ENCODE results near the gene TUBG2. TPM values are rescaled to one million over a fixed set of nuclear protein-coding genes. Genes with fewer than 3 reads are reported as not detected.
A peak's percentile ranks its signal among the peaks of the same experiment; 100 is the strongest.
"Not testable (repeated sequence)": the region's sequence is repeated elsewhere in the genome, so short reads cannot be mapped to it uniquely, and the experiment has no call there.

The TUBG2 gene
- total and polyA plus RNA-seq, 3 experiments from 2014 or later, result 3.4 to 11.6 (median 10.6) TPM

- Mint-ChIP-seq H3K4me1 (peaks cover 0 to 8% (median 0%) of the 10 kb centered on the region in 3 donors), H3K27me3 (no peaks in the 10 kb centered on the region)
- POLR2A ChIA-PET, result interaction anchor here (0.6 kb wide), 1 partner anchor 111 kb away, joined by 4 read pairs; no protein-coding TSS in a partner anchor
Measured at GRCh38 chr17:42623271-42623670, 35.8 kb upstream of the TUBG2 start.

DNA sequence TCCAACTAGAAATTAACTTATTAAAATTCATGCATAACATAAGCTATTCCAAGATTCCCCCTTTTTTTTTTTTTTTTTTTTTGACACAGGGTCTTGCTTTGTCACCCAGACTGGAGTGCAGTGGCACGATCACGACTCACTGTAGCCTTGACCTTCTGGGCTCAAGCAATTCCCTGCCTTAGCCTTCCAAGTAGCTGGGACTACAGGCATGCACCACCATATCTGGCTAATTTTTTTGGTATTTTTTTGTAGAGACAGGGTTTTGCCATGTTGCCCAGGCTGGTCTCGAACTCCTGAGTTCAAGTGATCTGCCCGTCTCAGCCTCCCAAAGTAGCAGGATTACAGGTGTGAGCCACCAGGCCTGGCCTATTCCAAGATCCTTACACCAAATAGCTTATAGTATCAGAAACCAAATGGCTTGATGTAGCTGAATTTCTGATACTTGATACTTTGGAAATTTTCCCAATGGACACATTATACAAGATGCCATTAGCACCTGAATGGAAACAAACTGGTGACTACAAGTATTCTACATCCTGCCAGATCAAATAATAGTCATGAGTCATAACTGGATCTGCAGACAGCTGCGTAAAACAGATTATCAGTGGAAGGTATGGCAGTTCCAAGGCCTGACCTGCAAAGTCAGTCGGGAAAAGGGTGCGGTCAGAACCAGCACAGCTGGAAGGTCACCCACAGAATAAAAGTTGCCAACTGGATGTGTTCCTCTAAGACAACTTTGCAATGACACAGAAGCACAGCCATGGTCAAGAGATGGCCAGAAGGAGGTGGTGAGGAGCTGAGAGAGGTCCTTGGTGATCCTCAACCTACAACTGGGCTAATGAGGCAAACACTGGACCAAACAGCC is 35.1 kb upstream of the TUBG2 start:
- Histone ChIP-seq H3K9me3 (ENCODE audit: low read length) (no peaks in the 10 kb centered on the region), H3K27ac (ENCODE audit: low read depth, low read length) (no peak overlapping the region), H3K36me3 (ENCODE audit: insufficient read depth, low read length) (no peaks in the 10 kb centered on the region), H3K4me3 (ENCODE audit: low read length) (no peak overlapping the region), H3K27me3 (ENCODE audit: insufficient read depth, low read length, poor library complexity, severe bottlenecking) (no peaks in the 10 kb centered on the region), H3K4me1 (ENCODE audit: insufficient read depth, low read length) (no peaks in the 10 kb centered on the region)
- H3K27me3 Mint-ChIP-seq, result no peaks in the 10 kb centered on the region
- ChIA-PET CTCF (interaction anchor here (1.5 to 1.8 kb wide), 3 partner anchors 15 to 56 kb away, joined by 3 to 6 read pairs (median 3); partner anchors contain the start of gene RETREG3), POLR2A (interaction anchor here (0.6 kb wide), 1 partner anchor 110 kb away, joined by 4 read pairs; no protein-coding TSS in a partner anchor)
- no peak for DNase-seq
- no peak overlapping the region for H3K4me3 Mint-ChIP-seq
- no peaks in the 10 kb centered on the region for H3K9me3 Mint-ChIP-seq
- no peak overlapping the region for H3K27ac Mint-ChIP-seq
- peaks cover 0 to 2% (median 0%) of the 10 kb centered on the region in 3 donors for H3K4me1 Mint-ChIP-seq
- H3K36me3 Mint-ChIP-seq, result no peaks in the 10 kb centered on the region

More at GRCh38 chr17:42623271-42623670, 35.8 kb upstream of the TUBG2 start:
- DNase-seq, result no peak
- no peaks in the 10 kb centered on the region for H3K4me1 ChIP-seq (ENCODE audit: insufficient read depth, low read length)
- no peak overlapping the region for H3K27ac Mint-ChIP-seq
- no peaks in the 10 kb centered on the region for H3K36me3 Mint-ChIP-seq
- H3K9me3 Mint-ChIP-seq, result no peaks in the 10 kb centered on the region
- no peak overlapping the region for H3K4me3 Mint-ChIP-seq
- H3K36me3 ChIP-seq (ENCODE audit: insufficient read depth, low read length), result no peaks in the 10 kb centered on the region
- no peak overlapping the region for H3K4me3 ChIP-seq (ENCODE audit: low read length)
- no peak overlapping the region for H3K27ac ChIP-seq (ENCODE audit: low read depth, low read length)
- CTCF ChIA-PET, result interaction anchor here (1.5 to 1.8 kb wide), 3 partner anchors 15 to 57 kb away, joined by 3 to 6 read pairs (median 3); partner anchors contain the start of gene RETREG3
- no peaks in the 10 kb centered on the region for H3K9me3 ChIP-seq (ENCODE audit: low read length)
- no peaks in the 10 kb centered on the region for H3K27me3 ChIP-seq (ENCODE audit: insufficient read depth, low read length, poor library complexity, severe bottlenecking)

- H3K4me3 ChIP-seq (ENCODE audit: low read length); H3K9me3 ChIP-seq (ENCODE audit: low read length); H3K36me3 ChIP-seq (ENCODE audit: insufficient read depth, low read length); H3K4me1 ChIP-seq (ENCODE audit: insufficient read depth, low read length); POLR2A ChIA-PET; H3K27me3 ChIP-seq (ENCODE audit: insufficient read depth, low read length, poor library complexity, severe bottlenecking); CTCF ChIA-PET; H3K27me3 Mint-ChIP-seq; H3K9me3 Mint-ChIP-seq; H3K27ac ChIP-seq (ENCODE audit: low read depth, low read length); H3K4me1 Mint-ChIP-seq; DNase-seq; H3K4me3 Mint-ChIP-seq; H3K36me3 Mint-ChIP-seq: not testable (repeated sequence)
- peak overlapping the region in 1 of 8 donors; percentile 66 for H3K27ac Mint-ChIP-seq
Measured at GRCh38 chr17:42627032-42627764, 31.9 kb upstream of the TUBG2 start.

DNA sequence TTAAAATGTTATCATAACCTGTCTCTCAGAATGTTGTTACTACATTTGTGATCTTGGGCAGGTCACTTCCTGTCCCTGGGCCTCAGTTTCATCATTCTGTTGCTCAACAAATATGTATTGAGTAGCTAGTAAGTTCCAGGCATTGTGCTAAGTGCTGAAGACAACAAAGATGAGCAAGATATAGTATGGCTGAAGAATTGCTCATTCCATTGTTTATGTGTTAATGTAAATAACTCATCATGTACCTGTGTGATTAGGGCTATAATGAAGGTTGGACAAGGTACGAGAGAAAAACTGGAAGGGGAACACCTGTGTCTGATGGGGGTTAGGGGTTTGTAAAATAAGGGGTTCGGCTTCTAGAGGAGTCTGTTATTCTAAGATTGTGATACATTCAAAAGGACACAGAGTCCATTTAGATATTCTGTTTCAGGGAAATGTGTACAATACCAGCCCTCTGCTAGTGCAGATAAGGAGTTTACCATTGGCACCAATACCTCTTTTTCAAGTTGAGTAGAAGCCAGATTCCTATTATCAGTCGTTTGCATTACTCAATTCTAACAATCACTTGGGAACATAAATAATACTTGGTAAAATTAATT is 29.6 kb upstream of the TUBG2 start:
- no peaks in the 10 kb centered on the region for H3K4me1 ChIP-seq (ENCODE audit: insufficient read depth, low read length)
- H3K27me3 ChIP-seq (ENCODE audit: insufficient read depth, low read length, poor library complexity, severe bottlenecking), result no peaks in the 10 kb centered on the region
- no peaks in the 10 kb centered on the region for H3K9me3 ChIP-seq (ENCODE audit: low read length)
- no peak overlapping the region for H3K27ac Mint-ChIP-seq
- no peaks in the 10 kb centered on the region for H3K4me1 Mint-ChIP-seq
- peaks cover 0 to 1% (median 0%) of the 10 kb centered on the region in 3 donors for H3K36me3 Mint-ChIP-seq
- no peaks in the 10 kb centered on the region for H3K27me3 Mint-ChIP-seq
- no peak for DNase-seq
- H3K9me3 Mint-ChIP-seq, result no peaks in the 10 kb centered on the region
- H3K27ac ChIP-seq (ENCODE audit: low read depth, low read length), result no peak overlapping the region
- H3K36me3 ChIP-seq (ENCODE audit: insufficient read depth, low read length), result no peaks in the 10 kb centered on the region
- POLR2A ChIA-PET, result no interaction called here
- CTCF ChIA-PET, result no interaction called here
- no peak overlapping the region for H3K4me3 Mint-ChIP-seq
- H3K4me3 ChIP-seq (ENCODE audit: low read length), result no peak overlapping the region

DNA sequence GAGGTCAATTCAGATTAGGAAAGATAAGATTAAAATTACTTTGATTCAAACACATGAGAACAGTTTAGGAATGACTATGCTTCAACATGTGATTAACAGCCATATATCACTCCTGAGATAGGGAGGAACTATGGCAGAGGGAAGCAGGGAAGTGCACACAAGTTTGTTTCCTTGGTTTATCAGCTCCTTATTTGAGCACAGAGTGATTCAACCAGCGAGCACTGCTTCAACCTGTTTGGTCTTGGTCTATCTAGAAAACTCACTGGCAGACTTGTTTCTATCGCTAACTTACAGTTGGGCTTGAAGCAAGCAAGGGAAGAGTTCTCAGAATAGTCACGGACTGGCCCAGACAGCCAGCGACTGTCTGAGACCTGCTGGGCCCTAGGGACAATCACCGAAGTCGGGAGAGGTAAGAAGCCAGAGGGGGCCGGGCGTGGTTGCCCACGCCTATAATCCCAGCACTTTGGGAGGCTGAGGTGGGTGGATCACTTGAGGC is 26.1 kb upstream of the TUBG2 start:
- H3K4me3 Mint-ChIP-seq, result no peak overlapping the region
- CTCF ChIA-PET, result interaction anchor here (0.5 kb wide), 1 partner anchor 90 kb away, joined by 3 read pairs; no protein-coding TSS in a partner anchor
- no peak for DNase-seq
- H3K9me3 Mint-ChIP-seq, result no peaks in the 10 kb centered on the region
- H3K27ac Mint-ChIP-seq, result no peak overlapping the region
- H3K27ac ChIP-seq (ENCODE audit: low read depth, low read length), result no peak overlapping the region
- no peaks in the 10 kb centered on the region for H3K4me1 Mint-ChIP-seq
- POLR2A ChIA-PET, result no interaction called here
- H3K36me3 Mint-ChIP-seq, result peaks cover 0 to 1% (median 0%) of the 10 kb centered on the region in 3 donors
- no peaks in the 10 kb centered on the region for H3K36me3 ChIP-seq (ENCODE audit: insufficient read depth, low read length)
- no peaks in the 10 kb centered on the region for H3K27me3 ChIP-seq (ENCODE audit: insufficient read depth, low read length, poor library complexity, severe bottlenecking)
- H3K27me3 Mint-ChIP-seq, result no peaks in the 10 kb centered on the region
- H3K9me3 ChIP-seq (ENCODE audit: low read length), result no peaks in the 10 kb centered on the region
- H3K4me1 ChIP-seq (ENCODE audit: insufficient read depth, low read length), result no peaks in the 10 kb centered on the region
- no peak overlapping the region for H3K4me3 ChIP-seq (ENCODE audit: low read length)

GRCh38 chr17:42639525-42640113 is 19.5 kb upstream of the TUBG2 start:
- H3K9me3 ChIP-seq (ENCODE audit: low read length), result no peaks in the 10 kb centered on the region
- H3K4me3 ChIP-seq (ENCODE audit: low read length), result no peak overlapping the region
- Mint-ChIP-seq H3K9me3 (no peaks in the 10 kb centered on the region), H3K27ac (no peak overlapping the region), H3K36me3 (no peaks in the 10 kb centered on the region), H3K4me1 (no peaks in the 10 kb centered on the region), H3K4me3 (no peak overlapping the region), H3K27me3 (peaks cover 5 to 12% of the 10 kb centered on the region in 2 donors)
- no peaks in the 10 kb centered on the region for H3K27me3 ChIP-seq (ENCODE audit: insufficient read depth, low read length, poor library complexity, severe bottlenecking)
- H3K4me1 ChIP-seq (ENCODE audit: insufficient read depth, low read length), result no peaks in the 10 kb centered on the region
- CTCF ChIA-PET, result interaction anchor here (0.9 kb wide), 1 partner anchor 22 kb away, joined by 4 read pairs; no protein-coding TSS in a partner anchor
- H3K27ac ChIP-seq (ENCODE audit: low read depth, low read length), result no peak overlapping the region
- POLR2A ChIA-PET, result no interaction called here
- H3K36me3 ChIP-seq (ENCODE audit: insufficient read depth, low read length), result no peaks in the 10 kb centered on the region
- DNase-seq, result no peak

- no peak overlapping the region for H3K4me3 Mint-ChIP-seq
- no peaks in the 10 kb centered on the region for H3K36me3 ChIP-seq (ENCODE audit: insufficient read depth, low read length)
- no peaks in the 10 kb centered on the region for H3K27me3 ChIP-seq (ENCODE audit: insufficient read depth, low read length, poor library complexity, severe bottlenecking)
- H3K4me3 ChIP-seq (ENCODE audit: low read length), result no peak overlapping the region
- ChIA-PET POLR2A (no interaction called here), CTCF (interaction anchor here (0.9 kb wide), 1 partner anchor 21 kb away, joined by 4 read pairs; no protein-coding TSS in a partner anchor)
- no peak overlapping the region for H3K27ac ChIP-seq (ENCODE audit: low read depth, low read length)
- H3K27ac Mint-ChIP-seq, result no peak overlapping the region
- no peaks in the 10 kb centered on the region for H3K9me3 ChIP-seq (ENCODE audit: low read length)
- no peaks in the 10 kb centered on the region for H3K4me1 ChIP-seq (ENCODE audit: insufficient read depth, low read length)
- H3K4me1 Mint-ChIP-seq, result no peaks in the 10 kb centered on the region
- peaks cover 5 to 12% of the 10 kb centered on the region in 2 donors for H3K27me3 Mint-ChIP-seq
- H3K9me3 Mint-ChIP-seq, result no peaks in the 10 kb centered on the region
- no peak for DNase-seq
- no peaks in the 10 kb centered on the region for H3K36me3 Mint-ChIP-seq
Measured at GRCh38 chr17:42640121-42640520, 19.0 kb upstream of the TUBG2 start.
